HG03280 (cell line): ENCODE results near the gene IDI1.
"Not testable (repeated sequence)": the region's sequence is repeated elsewhere in the genome, so short reads cannot be mapped to it uniquely, and the experiment has no call there.

Source experiments
- ATAC-seq: cut with Tn5 transposase; IDR thresholded peaks from one replicate; pipeline ENCODE4 v1.9.1; 2021; ENCODE audit warnings: mild to moderate bottlenecking, moderate library complexity; ENCODE audit not compliant: unreplicated experiment

Gene IDI1

GRCh38 chr10:1036341-1036791, 12.6 kb downstream of the IDI1 start:
- peak; percentile 92 for ATAC-seq

DNA sequence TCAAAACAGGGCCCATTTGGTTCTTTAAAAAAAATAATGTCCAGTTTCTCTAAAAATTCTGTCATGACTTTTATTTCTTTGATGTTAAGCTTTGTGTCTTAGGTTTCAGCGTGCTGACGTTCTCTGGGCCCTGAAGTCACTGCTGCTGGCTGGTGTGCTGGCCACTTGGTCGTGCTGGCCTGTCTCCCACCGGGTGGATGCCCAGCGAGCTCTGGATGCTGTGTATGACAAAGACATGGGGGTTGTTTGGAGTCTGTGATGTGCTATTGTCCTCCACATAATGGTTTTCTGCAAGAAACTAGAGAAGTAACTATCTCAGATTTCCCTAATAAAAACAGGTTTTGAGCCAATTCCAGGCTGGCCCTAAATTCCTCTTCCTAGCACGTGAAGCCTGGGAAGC, 13.7 kb downstream of the IDI1 start:
- no peak for ATAC-seq

DNA sequence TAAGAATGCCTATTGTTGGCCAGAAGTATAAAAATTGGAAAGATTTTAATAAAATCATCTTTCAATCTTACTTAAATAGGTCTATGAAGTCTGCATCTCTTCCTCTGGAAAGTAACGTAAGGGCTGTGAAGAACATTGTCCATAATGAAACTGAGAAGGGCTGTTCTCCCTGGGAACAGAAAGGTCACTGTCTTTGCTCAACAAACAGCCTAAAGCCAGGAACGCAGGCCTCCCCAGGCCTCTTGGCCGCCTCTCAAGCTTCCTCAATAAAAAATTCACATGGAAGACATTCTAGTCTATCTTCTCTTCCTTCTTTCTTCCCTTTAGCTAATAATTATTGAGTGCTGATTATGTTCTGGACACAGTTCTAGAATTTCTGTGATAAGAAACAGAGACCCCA, 14.2 kb downstream of the IDI1 start:
- no peak for ATAC-seq

GRCh38 chr10:1033601-1034000, 15.3 kb downstream of the IDI1 start:
- ATAC-seq, result no peak

DNA sequence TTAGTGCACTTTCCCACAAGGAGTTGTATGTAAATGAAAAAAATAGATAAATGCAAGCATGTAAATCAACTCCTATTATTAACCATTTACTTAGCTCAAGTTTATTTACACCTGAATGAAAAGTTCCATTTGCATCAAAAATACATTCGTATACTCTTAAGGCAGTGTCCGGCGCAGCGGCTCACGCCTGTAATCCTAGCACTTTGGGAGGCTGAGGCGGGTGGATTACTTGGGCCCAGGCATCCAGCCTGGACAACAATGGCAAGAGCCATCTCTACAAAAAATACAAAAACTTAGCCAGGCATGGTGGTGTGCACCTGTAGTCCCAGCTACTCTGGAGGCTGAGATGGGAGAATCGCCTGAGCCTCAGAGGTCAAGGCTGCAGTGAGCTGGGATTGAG, 19.1 kb downstream of the IDI1 start:
- ATAC-seq, result no peak

DNA sequence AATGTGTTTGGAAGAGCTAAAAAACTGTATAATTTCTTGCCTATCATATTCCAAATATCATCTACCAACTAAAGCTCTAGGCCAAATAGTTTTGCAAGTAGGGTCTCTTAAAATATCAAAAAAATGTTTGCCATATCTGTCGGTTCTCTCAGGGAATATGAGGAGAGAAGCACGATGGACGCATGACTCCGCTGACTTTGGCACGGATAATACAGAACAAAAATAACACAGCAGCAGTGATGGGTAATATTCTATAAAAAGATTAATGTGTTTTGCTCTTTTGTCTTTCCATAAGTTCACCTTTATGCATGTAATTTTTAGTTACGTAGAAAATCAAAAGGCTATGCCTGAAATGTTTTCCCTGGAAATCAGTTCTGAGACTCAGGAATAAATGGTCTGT, 22.3 kb downstream of the IDI1 start:
- no peak for ATAC-seq

- ATAC-seq, result no peak
Observed at GRCh38 chr10:1025683-1026082, 23.2 kb downstream of the IDI1 start, which contains the start of gene IDI2. IDI2 (minus strand) TSS chr10:1025859; CDS start chr10:1024723, 1,136 bp downstream.

DNA sequence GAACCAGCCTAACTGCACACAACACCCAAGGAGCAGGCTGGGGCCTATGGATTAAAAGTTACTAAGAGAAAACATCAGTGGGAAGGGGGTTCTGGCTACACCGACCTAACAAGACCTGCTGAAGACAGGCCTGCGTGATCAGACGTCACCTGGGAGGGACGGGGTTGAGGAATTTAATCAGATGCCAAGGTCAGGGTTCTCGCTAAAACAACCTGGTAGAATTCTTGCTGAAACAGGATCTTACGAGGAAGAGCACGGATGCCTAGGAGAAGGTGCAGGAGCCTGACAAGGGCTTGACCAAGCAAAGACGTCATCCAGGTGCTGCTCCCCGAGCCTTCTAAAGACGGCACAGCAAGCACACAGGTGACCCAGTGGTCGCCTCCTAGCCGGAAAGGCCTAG, 24.8 kb downstream of the IDI1 start:
- ATAC-seq, result no peak

GRCh38 chr10:1022413-1022812, 26.5 kb downstream of the IDI1 start:
- no peak for ATAC-seq

DNA sequence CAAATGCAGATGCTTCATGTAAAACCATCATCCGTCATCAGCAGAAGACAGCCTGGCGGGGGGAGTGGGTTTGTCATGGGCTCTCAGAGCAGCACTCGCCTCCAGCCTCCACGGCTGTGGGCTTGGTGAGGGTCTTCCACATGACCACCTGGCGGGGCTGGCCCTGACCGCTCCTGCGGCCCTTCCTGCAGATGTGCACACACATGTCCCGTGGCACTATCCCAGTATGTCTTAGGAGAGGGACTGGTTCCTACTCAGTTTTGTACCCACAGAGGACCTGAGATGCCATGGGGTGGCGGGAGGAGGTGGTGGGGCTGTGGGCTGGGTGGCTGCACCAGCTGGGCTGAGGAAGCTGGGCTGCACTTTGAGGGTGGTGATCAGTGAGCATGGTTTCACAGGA, 28.0 kb downstream of the IDI1 start:
- ATAC-seq, result no peak

DNA sequence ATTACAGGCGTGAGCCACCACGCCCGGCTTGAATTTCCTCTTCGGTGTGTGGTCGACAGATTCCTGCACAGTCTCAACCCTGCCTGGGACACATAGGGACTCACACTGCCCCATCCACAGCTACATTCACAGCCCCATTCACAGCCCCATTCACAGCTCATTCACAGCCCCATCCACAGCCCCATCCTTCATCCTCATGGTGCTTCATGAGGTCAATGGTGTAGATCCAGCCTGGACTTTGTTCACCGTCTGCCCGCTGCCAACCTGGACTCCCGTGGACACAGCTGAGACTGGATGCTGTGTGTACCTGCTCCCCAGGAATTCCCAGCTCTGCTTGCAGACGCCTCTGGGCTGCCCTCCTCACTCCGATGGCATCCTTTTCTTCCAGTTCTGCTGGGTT, 28.5 kb downstream of the IDI1 start:
- ATAC-seq, result no peak

DNA sequence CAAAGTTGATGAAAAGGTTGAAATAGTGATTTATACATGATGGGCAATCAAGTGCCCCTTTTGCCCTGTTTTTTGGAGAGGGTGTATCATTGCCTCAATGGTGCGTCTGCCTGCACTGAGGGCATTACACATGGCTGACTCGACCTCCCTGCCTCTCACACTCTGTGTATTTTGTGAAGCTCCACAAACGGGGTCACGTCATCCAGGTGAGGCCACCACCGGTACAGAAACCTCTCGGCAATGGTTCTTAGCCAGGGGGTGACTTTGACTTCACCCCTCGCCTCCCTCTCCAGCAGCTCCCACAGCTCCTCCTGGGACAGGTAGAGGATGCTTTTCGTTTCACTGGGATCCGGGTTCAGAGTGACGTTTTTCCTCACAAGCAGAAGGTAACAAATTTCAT, 29.6 kb downstream of the IDI1 start:
- no peak for ATAC-seq

GRCh38 chr10:1015688-1016087, 33.2 kb downstream of the IDI1 start:
- no peak for ATAC-seq

DNA sequence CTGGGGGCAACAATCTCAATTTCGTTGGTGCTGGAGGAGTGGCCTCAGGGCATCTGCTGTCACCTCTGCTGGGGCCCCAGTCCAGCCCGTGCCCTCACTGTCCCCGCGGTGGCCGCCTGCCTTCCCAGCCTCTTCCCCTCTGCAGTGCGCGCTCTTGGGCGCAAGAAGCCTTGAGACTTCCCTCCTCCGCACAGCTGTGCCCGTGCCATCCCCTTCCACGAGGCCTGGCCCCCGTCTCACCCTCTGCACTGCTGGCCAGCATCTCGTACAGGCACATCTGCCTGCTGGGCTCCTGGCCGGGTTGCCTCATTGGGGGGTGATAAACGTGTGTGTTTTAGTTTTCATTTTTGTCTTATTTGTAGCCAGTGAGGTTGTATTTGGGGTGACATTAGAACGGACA, 37.2 kb downstream of the IDI1 start:
- ATAC-seq, result no peak

- ATAC-seq, result no peak
Observed at GRCh38 chr10:1010703-1011102, 38.2 kb downstream of the IDI1 start.

DNA sequence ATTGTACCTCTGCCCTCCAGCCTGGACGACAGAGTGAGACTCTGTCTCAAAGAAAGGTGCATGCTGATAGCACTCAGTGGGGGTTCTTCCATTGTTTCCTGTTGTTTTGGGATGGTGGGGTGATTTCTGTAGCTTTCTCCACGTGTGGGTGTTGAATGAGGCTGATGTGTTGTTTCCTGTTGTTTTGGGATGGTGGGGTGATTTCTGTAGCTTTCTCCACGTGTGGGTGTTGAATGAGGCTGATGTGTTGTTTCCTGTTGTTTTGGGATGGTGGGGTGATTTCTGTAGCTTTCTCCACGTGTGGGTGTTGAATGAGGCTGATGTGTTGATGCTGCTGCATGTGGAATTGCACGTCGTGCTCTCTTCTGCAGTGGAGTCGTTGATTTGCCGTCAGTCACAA, 39.0 kb downstream of the IDI1 start:
- not testable (repeated sequence) for ATAC-seq

- no peak for ATAC-seq
Observed at GRCh38 chr10:1009071-1009494, 39.8 kb downstream of the IDI1 start.

GRCh38 chr10:1007583-1007982, 41.3 kb downstream of the IDI1 start:
- no peak for ATAC-seq

- no peak for ATAC-seq
Observed at GRCh38 chr10:1006573-1006972, 42.3 kb downstream of the IDI1 start.

DNA sequence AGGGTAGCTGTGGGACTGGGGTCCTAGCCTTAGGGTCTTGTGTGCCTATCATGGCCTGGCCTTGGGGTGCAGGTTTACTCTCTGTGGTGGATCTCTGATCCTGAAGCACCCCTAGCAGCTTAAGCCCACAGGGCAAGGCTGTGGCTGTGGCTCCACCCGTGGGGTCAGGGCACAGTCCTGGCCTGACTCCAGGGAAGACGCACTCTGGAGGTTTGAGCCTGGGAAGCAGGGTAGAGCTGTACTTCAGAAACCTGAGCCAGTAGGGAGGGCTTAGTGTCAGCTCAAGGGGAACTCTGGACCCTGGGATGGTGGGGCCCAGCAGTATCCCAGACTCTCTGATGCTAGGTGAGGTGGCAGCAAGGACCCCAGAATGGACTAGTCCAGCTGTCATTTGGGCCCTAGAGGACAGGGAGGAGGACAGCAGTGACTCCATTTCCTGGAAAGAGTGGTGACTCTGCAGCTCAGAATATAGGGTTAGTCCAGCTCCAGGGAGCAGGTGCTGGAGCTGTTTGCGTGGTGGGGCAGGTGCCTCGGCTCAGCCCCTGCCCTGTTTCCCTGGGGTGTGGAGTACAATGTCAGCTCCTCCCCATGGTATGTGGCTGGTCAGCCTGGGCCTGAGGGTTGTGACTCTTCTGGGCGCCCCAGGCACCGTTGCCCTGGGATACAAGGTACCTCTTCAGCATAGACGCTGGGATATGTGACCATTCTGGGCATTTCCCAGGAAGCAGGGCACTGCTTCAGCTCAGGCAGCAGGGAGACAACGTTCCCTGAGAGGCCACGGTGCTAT, 44.8 kb downstream of the IDI1 start:
- ATAC-seq, result no peak

DNA sequence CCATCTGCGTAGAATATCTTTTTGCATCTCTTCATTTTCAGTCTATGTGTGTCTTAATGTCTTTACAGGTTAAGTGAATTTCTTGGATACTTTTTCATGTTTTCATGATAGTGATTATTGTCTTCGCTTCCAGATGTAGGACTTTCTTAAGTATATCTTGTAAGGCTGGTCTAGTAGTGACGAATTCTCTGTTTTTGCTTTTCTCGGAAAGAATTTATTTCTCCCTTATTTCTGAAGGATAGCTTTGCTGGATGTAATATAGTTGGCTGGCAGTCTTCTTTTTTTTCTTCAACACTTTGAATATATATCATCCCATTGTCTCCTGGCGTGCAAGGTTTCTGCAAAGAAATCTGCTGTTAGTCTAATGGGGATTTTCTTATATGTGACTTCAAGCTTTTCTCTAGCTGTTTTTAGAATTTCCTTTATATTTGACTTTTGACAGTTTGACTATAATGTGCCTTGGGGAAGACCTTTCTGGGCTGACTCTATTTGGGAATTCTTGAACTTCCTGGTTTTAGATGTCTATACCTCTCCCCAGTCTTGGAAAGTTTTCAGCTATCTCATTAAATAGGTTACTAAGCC, 46.4 kb downstream of the IDI1 start:
- no peak for ATAC-seq

- no peak for ATAC-seq
Observed at GRCh38 chr10:997266-998022, 51.5 kb downstream of the IDI1 start.
